NCI-H524 treated with DMSO at 0.1 percent for 48 hours (cell line): ENCODE results near the gene C1QA.
"Not testable (repeated sequence)": the region's sequence is repeated elsewhere in the genome, so short reads cannot be mapped to it uniquely, and the experiment has no call there.

ENCODE experiments used
- DNase-seq: peaks from one replicate; lab custom pipeline; 2025; lab: John Stamatoyannopoulos, UW

The C1QA gene

GRCh38 chr1:22673486-22674409 lies 37.3 kb downstream of the C1QA start:
- peak; percentile 20 for DNase-seq

DNA sequence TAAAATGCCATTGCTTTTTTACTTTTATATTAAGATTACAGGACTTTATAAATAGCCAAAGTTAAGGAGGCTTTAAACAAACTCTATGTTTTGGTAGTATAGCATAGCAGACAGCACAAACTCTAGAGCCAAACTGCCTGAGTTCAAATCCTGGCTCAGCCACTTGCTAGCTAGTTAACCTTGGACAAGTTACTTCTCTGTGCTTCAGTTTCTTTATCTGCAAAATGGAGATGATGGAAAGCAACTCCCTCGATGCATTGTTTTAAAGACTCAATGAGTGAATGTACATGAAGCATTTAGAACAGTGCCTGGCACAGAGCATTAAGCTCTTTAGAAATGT lies 38.0 kb downstream of the C1QA start:
- DNase-seq: no peak

DNA sequence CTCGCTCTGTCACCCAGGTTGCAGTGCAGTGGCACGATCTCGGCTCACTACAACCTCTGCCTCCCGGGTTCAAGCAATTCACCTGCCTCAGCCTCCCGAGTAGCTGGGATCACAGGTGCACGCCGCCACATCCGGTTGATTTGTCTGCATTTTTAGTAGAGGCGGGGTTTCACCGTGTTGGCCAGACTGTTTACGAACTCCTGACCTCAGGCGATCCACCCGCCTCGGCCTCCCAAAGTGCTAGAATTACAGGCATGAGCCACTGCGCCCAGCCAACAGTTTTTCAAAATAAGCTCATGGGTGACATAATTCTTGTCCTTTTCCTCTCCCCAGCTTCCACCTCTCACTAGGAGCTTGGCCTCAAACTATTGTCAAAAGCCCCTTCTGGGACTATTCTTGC lies 39.7 kb downstream of the C1QA start:
- DNase-seq: not testable (repeated sequence)

DNA sequence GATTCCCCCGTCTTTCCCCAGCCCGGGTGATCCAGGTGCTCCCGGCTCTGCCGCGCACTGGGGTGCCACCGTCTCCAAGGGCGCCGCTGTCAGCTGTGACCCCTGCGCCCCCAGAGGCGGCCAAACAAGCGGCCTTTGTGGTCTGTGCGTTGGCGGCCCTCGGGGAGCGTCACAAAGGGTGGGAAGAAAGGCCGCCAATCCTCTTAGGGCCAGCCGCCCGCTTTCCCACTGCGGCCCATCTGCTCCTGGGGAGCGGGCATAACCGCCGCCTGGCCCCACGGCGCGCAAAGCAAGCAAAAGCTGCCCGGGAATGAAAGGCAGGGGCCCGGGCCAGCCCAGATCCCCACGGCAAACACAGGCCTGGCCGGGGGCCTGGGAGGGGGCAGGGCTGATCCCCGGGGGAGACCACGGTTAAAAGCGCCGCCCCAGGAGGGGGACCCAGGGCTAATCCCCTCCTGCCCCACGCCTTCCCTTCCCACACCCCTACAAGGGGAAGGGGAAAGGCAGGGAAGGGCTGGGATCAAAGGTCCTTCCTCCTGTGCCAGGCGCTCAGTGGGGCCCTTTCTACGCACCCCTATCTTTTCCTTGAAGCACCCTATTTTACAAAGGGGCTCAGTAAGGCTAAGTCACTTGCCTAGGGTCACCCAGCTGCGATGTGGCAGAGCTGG lies 40.6 kb downstream of the C1QA start:
- no peak for DNase-seq

GRCh38 chr1:22677931-22678896 lies 41.8 kb downstream of the C1QA start:
- no peak for DNase-seq

DNA sequence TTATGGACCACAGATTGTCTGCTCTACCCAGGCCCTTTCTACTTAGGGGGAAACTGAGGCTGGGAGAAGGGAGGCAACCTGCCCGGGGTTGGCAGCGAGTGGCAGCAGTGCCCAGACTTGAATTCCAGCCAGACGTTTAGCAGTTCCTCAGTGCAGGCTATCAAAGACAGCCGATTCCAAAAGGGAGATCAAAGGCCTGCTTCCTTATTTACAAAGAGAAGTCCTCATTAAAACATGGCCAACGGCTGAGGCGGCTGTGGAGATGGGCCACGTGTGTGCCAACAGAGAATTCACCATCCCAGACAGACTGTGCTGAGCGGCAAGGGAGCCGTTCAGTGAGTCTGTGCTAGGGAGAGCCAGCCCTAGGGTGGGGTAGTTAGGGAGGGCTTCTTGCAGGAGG lies 44.3 kb downstream of the C1QA start:
- DNase-seq: no peak

DNA sequence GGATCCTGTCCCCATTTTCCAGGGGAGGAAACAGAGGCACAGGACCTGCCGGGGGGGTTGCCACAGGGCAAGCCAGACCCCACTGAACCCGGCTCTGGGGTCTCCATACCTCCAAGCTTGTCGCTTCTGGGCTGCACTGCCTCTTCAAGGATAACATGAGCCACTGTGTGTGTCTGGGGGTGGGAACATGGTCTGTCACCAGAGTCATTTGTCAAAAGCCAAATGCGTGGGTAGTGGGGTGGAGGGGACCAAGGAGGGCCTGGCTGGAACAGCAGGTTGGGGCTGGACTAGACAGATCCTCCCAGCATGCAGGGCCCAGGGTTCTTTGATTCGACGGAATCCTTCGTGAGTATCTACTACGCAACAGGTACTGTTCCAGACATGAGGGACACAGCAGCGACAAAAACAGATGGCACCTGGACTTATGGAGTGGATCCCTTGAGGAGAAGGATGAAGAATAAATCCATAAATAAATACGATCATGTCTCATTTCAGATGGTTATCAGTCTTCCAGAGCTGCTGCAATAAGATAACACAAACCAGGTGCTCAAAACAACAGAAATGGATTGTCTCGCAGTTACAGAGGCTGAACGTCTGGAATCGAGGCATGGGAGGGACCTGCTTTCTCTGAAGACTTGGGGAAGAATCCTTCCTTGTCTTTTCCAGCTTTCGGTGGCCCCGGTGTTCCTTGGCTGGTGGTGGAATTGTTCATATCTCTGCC lies 45.3 kb downstream of the C1QA start:
- DNase-seq: no peak

GRCh38 chr1:22683547-22683946 lies 47.1 kb downstream of the C1QA start:
- no peak for DNase-seq

GRCh38 chr1:22685591-22686059 lies 49.2 kb downstream of the C1QA start:
- DNase-seq: no peak

GRCh38 chr1:22687191-22687590 lies 50.8 kb downstream of the C1QA start:
- no peak for DNase-seq

DNA sequence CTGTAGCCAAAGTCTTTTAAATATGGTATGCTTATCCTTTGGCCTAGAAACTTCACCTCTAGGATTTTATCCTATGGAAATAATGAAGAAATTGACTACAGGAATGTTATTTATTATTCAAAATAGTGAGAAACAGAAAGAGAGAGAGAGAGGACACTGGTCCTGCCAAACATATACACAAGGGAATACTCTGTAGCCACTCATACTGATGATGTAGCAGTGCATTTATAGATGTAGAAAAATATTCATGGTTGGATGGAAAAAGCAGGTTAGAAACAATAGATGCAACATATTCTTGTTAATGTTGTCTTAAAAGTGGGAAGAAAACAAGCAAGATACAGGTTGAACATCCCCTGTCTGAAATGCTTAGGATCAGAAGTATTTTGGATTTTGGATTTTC lies 52.0 kb downstream of the C1QA start:
- no peak for DNase-seq
